ENCODE results near the gene KCNJ10.

KCNJ10 gene

GRCh38 chr1:160046494-160047110 lies 23.4 kb downstream of the KCNJ10 start:
- no peak for TF ChIP-seq SPI1 (IDR thresholded peaks at IDR 0.05; ENCODE audit: borderline replicate concordance, low read depth)
- TF ChIP-seq CTCF (IDR thresholded peaks at IDR 0.05; ENCODE audit: insufficient read depth, low read length): peak; percentile 16
- peak; percentile 41; the same call in 1 of the 2 replicates for TF ChIP-seq POLR2AphosphoS5 (IDR thresholded peaks at IDR 0.05; ENCODE audit: low read depth)
- Histone ChIP-seq H3K27me3 (ENCODE audit: insufficient read depth, poor library complexity, severe bottlenecking) (peaks cover 5% of the 10 kb centered on the region), H3K27ac (replicated peaks) (no peak overlapping the region), H3K4me3 (replicated peaks; ENCODE audit: insufficient read depth, low read length) (peak overlapping the region; percentile 26)
- DNase-seq (ENCODE audit: low read depth in 1 of 2, low spot score in 1 of 2): peak in 1 of 2 experiments; percentile 39

DNA sequence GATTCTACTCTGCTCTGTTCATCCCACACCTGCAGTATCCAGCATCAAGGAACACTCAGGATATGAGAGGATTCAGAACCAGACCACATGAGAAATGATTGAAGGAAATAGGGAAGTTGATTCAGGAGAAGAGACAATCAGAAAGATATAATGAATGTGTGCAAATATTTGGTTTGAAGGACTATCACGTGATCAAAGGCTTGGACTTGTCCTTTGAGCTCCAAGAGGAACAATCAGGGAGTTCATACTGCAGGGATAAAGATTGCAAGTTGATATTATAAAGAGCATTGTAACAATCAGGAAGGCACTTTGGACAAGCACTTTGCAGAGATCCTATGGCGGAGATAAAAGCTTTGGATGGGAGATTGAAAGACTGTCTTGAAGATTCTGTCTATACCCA lies 24.3 kb downstream of the KCNJ10 start:
- Histone ChIP-seq H3K4me3 (replicated peaks; ENCODE audit: insufficient read depth, low read length) (no peak overlapping the region), H3K27me3 (ENCODE audit: insufficient read depth, poor library complexity, severe bottlenecking) (peaks cover 2% of the 10 kb centered on the region), H3K27ac (replicated peaks) (no peak overlapping the region)
- no peak for TF ChIP-seq POLR2AphosphoS5 (IDR thresholded peaks at IDR 0.05; ENCODE audit: low read depth)
- no peak for TF ChIP-seq SPI1 (IDR thresholded peaks at IDR 0.05; ENCODE audit: borderline replicate concordance, low read depth)
- no peak for DNase-seq (ENCODE audit: low read depth in 1 of 2, low spot score in 1 of 2)

GRCh38 chr1:160043543-160043942 lies 26.4 kb downstream of the KCNJ10 start:
- DNase-seq (ENCODE audit: low read depth in 1 of 2, low spot score in 1 of 2): no peak
- no peak overlapping the region for H3K4me3 ChIP-seq (replicated peaks; ENCODE audit: insufficient read depth, low read length)
- peaks cover 2% of the 10 kb centered on the region for H3K27me3 ChIP-seq (ENCODE audit: insufficient read depth, poor library complexity, severe bottlenecking)
- no peak overlapping the region for H3K27ac ChIP-seq (replicated peaks)
- TF ChIP-seq SPI1 (IDR thresholded peaks at IDR 0.05; ENCODE audit: borderline replicate concordance, low read depth) (no peak), CTCF (IDR thresholded peaks at IDR 0.05; ENCODE audit: insufficient read depth, low read length) (no peak), REST (IDR thresholded peaks at IDR 0.05; ENCODE audit: insufficient replicate concordance, low read depth) (no peak), GABPA (IDR thresholded peaks at IDR 0.05; ENCODE audit: low read depth) (no peak), POLR2AphosphoS5 (IDR thresholded peaks at IDR 0.05; ENCODE audit: low read depth) (no peak)

GRCh38 chr1:160040476-160040875 lies 29.5 kb downstream of the KCNJ10 start:
- Histone ChIP-seq H3K4me3 (replicated peaks; ENCODE audit: insufficient read depth, low read length) (no peak overlapping the region), H3K27ac (replicated peaks) (no peak overlapping the region), H3K27me3 (ENCODE audit: insufficient read depth, poor library complexity, severe bottlenecking) (no peaks in the 10 kb centered on the region)
- TF ChIP-seq SPI1 (IDR thresholded peaks at IDR 0.05; ENCODE audit: borderline replicate concordance, low read depth) (no peak), GABPA (IDR thresholded peaks at IDR 0.05; ENCODE audit: low read depth) (no peak), POLR2AphosphoS5 (IDR thresholded peaks at IDR 0.05; ENCODE audit: low read depth) (no peak), REST (IDR thresholded peaks at IDR 0.05; ENCODE audit: insufficient replicate concordance, low read depth) (no peak), CTCF (IDR thresholded peaks at IDR 0.05; ENCODE audit: insufficient read depth, low read length) (no peak)
- DNase-seq (ENCODE audit: low read depth in 1 of 2, low spot score in 1 of 2): no peak
